GM12878 (cell line): ENCODE measurements around the gene PRSS36. TPM values are rescaled to one million over a fixed set of nuclear protein-coding genes. Genes with fewer than 3 reads are reported as not detected.
A peak's percentile ranks its signal among the peaks of the same experiment; 100 is the strongest.

Source experiments
- ATAC-seq: fragments of 200-7000 bp; cut with Tn5 transposase; 3 replicates; pipeline ENCODE4 v1.9.1; 2020; ENCODE audit warnings: mild to moderate bottlenecking, moderate library complexity
- BruUV-seq: library from RNA; stranded (reverse); fragments of 400-500 nt; replicated peaks from 2 replicates; lab custom pipeline; 2021; lab: Mats Ljungman, UMichigan
- CTCF ChIA-PET: fragments of 300-600 bp; sonication (Branson Sonifier 250); formaldehyde crosslinking; extraction: SDS; loops from one replicate; lab custom pipeline; 2021; ENCODE audit warnings: inconsistent platforms; lab: Yijun Ruan, JAX
- POLR2A ChIA-PET: fragments of 350-600 bp; formaldehyde crosslinking; extraction: SDS; loops from one replicate; lab custom pipeline; 2021; ENCODE audit warnings: inconsistent platforms; lab: Charles Lee
- RAD21 ChIA-PET: fragments of 300-600 bp; sonication (Branson Sonifier 250); formaldehyde crosslinking; loops from one replicate; lab custom pipeline; 2023; ENCODE audit warnings: antibody characterized with exemption; ENCODE audit not compliant: unreplicated experiment; lab: Charles Lee
- SMC1A ChIA-PET: fragments of 300-600 bp; sonication (Branson Sonifier 250); formaldehyde crosslinking; loops from one replicate; lab custom pipeline; 2023; ENCODE audit not compliant: unreplicated experiment, uncharacterized antibody; lab: Charles Lee
- DNase-seq: peaks from one replicate; pipeline ENCODE4 v3.0.0-alpha.2; 2011; ENCODE audit warnings: low read depth, low spot score
- FAIRE-seq: peaks from 3 replicates; lab custom pipeline; 2011; peaks lifted over from hg19 to GRCh38; lab: Jason Lieb, UNC
- H2AFZ ChIP-seq: 2 replicates; pipeline ENCODE4 v1.6.0; 2011; ENCODE audit warnings: low read depth, low read length, control low read depth; ENCODE audit not compliant: control insufficient read depth
- H3K27ac ChIP-seq: 2 replicates; pipeline ENCODE4 v1.5.1; 2011; ENCODE audit warnings: control low read depth; ENCODE audit not compliant: control insufficient read depth, insufficient read depth
- H3K27me3 ChIP-seq, 2 experiments: replicated peaks in 1 of 2; 2 replicates each; pipeline versions ENCODE4 v1.6.0 to v1.6.1; 2011; ENCODE audit warnings: low read length in 1 of 2; ENCODE audit not compliant: control insufficient read depth in 2 of 2, insufficient read depth in 2 of 2
- H3K36me3 ChIP-seq, 2 experiments: 2 replicates each; pipeline ENCODE4 v1.5.1; 2011; ENCODE audit warnings: low read length in 1 of 2; ENCODE audit not compliant: control insufficient read depth in 2 of 2, insufficient read depth in 2 of 2
- H3K4me1 ChIP-seq: 2 replicates; pipeline ENCODE4 v1.6.1; 2011; ENCODE audit warnings: mild to moderate bottlenecking, low read length, moderate library complexity, mixed read lengths; ENCODE audit not compliant: control insufficient read depth, insufficient read depth
- H3K4me2 ChIP-seq: 2 replicates; pipeline ENCODE4 v1.6.0; 2011; ENCODE audit warnings: control low read depth; ENCODE audit not compliant: control insufficient read depth, insufficient read depth
- H3K4me3 ChIP-seq: fragments of 200-600 bp; sonication (generic); 2 replicates; pipeline ENCODE4 v1.5.1; 2016
- H3K79me2 ChIP-seq: 2 replicates; pipeline ENCODE4 v1.6.0; 2011; ENCODE audit warnings: low read length; ENCODE audit not compliant: control insufficient read depth, insufficient read depth
- H3K9ac ChIP-seq: 2 replicates; pipeline ENCODE4 v1.8.0; 2011; ENCODE audit warnings: low read length, control low read depth, mixed read lengths; ENCODE audit not compliant: control insufficient read depth, insufficient read depth
- H3K9me3 ChIP-seq: replicated peaks from 3 replicates; pipeline ENCODE4 v1.5.1; 2011; ENCODE audit warnings: mild to moderate bottlenecking, low read length; ENCODE audit not compliant: control insufficient read depth, insufficient read depth
- H4K20me1 ChIP-seq: 2 replicates; pipeline ENCODE4 v1.6.0; 2011; ENCODE audit not compliant: control insufficient read depth, insufficient read depth
- HDAC6 ChIP-seq: fragments of 200-600 bp; sonication (generic); IDR thresholded peaks from one replicate; pipeline ENCODE4 v1.8.0; 2017; ENCODE audit warnings: antibody characterized with exemption; ENCODE audit not compliant: unreplicated experiment
- LARP7 ChIP-seq: fragments of 450-650 bp; IDR thresholded peaks from 2 replicates; pipeline ENCODE4 v1.6.1; 2017; ENCODE audit warnings: mild to moderate bottlenecking
- NR2C1 ChIP-seq: fragments of 450-650 bp; IDR thresholded peaks from 2 replicates; pipeline ENCODE4 v1.6.1; 2017; ENCODE audit warnings: antibody characterized with exemption, mild to moderate bottlenecking, moderate library complexity
- POLR2A ChIP-seq: IDR thresholded peaks from 2 replicates; pipeline ENCODE4 v1.6.1; 2011; ENCODE audit warnings: low read depth, mild to moderate bottlenecking, low read length
- POLR2AphosphoS2 ChIP-seq: IDR thresholded peaks from 2 replicates; pipeline ENCODE4 v1.6.1; 2011; ENCODE audit warnings: low read depth, mild to moderate bottlenecking, low read length, improper control_type of control experiment, moderate library complexity
- POLR2AphosphoS5 ChIP-seq: IDR thresholded peaks from 2 replicates; pipeline ENCODE4 v1.6.1; 2011; ENCODE audit warnings: mild to moderate bottlenecking, low read length, inconsistent platforms
- POU2F2 ChIP-seq: IDR thresholded peaks from 3 replicates; pipeline ENCODE4 v1.6.1; 2011; ENCODE audit warnings: low read depth, mild to moderate bottlenecking, low read length, borderline replicate concordance
- RFX5 ChIP-seq: IDR thresholded peaks from 2 replicates; pipeline ENCODE4 v1.6.1; 2011; ENCODE audit warnings: low read depth, low read length, improper control_type of control experiment
- SPI1 ChIP-seq: IDR thresholded peaks from 2 replicates; pipeline ENCODE4 v1.6.1; 2011; ENCODE audit warnings: low read depth, mild to moderate bottlenecking, low read length, moderate library complexity, borderline replicate concordance; ENCODE audit not compliant: insufficient read depth
- TARDBP ChIP-seq: IDR thresholded peaks from 2 replicates; pipeline ENCODE4 v1.6.1; 2016; ENCODE audit warnings: borderline replicate concordance
- WGBS: methylation state at CpG from one replicate; pipeline ENCODE4 v1.1.6; 2016; ENCODE audit warnings: low lambda C conversion rate; ENCODE audit not compliant: insufficient replicate concordance, insufficient coverage; ENCODE audit errors: missing lambda C conversion rate; 5-methylcytosine and 5-hydroxymethylcytosine counted together
- in situ Hi-C: fragments of 300-500 bp; cut with MboI; formaldehyde crosslinking; loops from 9 replicates; pipeline ENCODE4 v1.14.3; 2018; ENCODE audit warnings: mixed read lengths
- intact Hi-C: fragments of 100-400 bp; cut with micrococcal nuclease; formaldehyde crosslinking; loops from one replicate; pipeline ENCODE4 v1.14.2; 2022; ENCODE audit not compliant: unreplicated experiment
- polyA plus RNA-seq, 11 experiments: library from polyadenylated mRNA; depleted of rRNA in 4 of 11; unstranded in 6 of 11; stranded (reverse) in 5 of 11; fragments of >200 nt; fragmentation: Nextera tagmentation in 4 of 11; fragmentation: Illumina TruSeq in 1 of 11; extraction: Ambion mirVana in 4 of 11; extraction: Trizol in 1 of 11; gene quantifications; 1 replicate in 1 of 11; 2 replicates in 10 of 11; pipeline versions ENCODE4 v1.2.1 to v1.2.3, GENCODE V29; 2011 to 2016; ENCODE audit warnings: inconsistent platforms in 2 of 11, missing spikeins in 2 of 11, low read depth in 1 of 11
- total RNA-seq, 4 experiments: library from RNA; depleted of rRNA in 3 of 4; stranded (reverse); fragments of >200 nt in 3 of 4; fragmentation: Illumina TruSeq in 1 of 4; extraction: Trizol in 1 of 4; gene quantifications; 2 replicates each; pipeline versions ENCODE4 v1.2.1 to v1.2.3, GENCODE V29; 2013 to 2021
- TF ChIP-seq, protein P1 (sequence below): fragments of 150-350 bp; IDR thresholded peaks from 2 replicates; pipeline ENCODE4 v1.6.1; 2016; ENCODE audit warnings: low read depth, low read length
- TF ChIP-seq, protein P2 (sequence below): IDR thresholded peaks from 2 replicates; pipeline ENCODE4 v1.6.1; 2012; ENCODE audit warnings: low read depth, low read length, improper control_type of control experiment
- TF ChIP-seq, protein P3 (sequence below): fragments of 450-650 bp; IDR thresholded peaks from 2 replicates; pipeline ENCODE4 v1.6.1; 2017; ENCODE audit warnings: antibody characterized with exemption, mild to moderate bottlenecking, moderate library complexity
- TF ChIP-seq, protein P4 (sequence below), 3 experiments: IDR thresholded peaks in 2 of 3; conservative IDR thresholded peaks in 1 of 3; 2 replicates each; pipeline ENCODE4 v1.5.1; 2011; ENCODE audit warnings: low read depth in 3 of 3, low read length in 3 of 3, mild to moderate bottlenecking in 3 of 3, control low read depth in 2 of 3, moderate library complexity in 2 of 3, inconsistent platforms in 1 of 3, mixed read lengths in 1 of 3; ENCODE audit not compliant: control insufficient read depth in 2 of 3, insufficient read depth in 1 of 3; ENCODE audit errors: extremely low read depth in 1 of 3

The PRSS36 gene
- total and polyA plus RNA-seq, 10 of the 15 experiments (the other 5 are each of a cell fraction or from before 2014, with no cell fraction given): 0.11 to 1.1 (median 0.17) TPM; not detected in 3

DNA sequence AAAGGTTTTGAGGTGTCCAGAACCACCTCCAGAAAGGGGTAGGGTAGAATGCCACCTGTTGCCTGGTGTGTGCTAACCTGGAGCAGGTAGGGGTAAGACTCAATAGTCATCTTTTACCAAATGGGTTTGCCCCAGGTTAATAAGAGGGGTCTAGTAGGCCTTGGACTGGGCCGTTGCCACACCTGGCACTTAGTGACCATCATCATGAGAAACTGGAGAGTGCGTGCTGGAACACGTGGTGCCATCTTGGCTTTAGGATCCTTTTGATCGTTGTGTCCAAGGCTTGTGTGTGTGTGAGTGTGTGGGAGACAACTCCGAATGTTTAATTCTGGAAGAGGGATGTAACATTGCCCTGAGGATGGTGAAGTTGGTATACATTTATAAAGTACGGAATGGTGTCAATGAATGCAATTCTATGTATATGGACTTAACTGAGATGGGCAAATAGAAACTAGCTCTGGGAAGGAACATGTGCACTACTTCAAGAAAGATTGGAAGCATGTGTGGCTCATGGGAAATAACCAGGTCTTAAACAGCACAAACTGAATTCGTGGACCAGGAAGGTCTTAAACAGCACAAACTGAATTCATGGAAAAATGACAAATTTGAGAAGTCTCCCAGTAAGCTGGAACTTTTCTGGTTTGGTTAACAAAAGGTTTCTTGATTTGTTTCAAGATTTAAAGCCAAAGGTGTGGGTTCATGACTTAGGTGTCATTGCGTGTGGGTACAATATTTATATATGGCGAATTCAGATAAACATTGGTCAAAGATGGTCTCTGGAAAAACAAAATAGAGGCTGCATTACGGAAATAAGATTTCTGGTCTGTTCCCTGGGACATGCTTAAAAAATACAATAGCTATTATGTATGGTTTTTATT lies 37.3 kb upstream of the PRSS36 start:
- Histone ChIP-seq H2AFZ (no peak overlapping the region), H3K36me3 (peaks cover 40 to 75% of the 10 kb centered on the region in 2 experiments), H4K20me1 (peaks cover 16% of the 10 kb centered on the region), H3K4me1 (peaks cover 4% of the 10 kb centered on the region), H3K4me2 (no peak overlapping the region; the same call in 1 of the 2 replicates), H3K9ac (no peak overlapping the region), H3K9me3 (no peaks in the 10 kb centered on the region), H3K27me3 (no peaks in the 10 kb centered on the region), H3K4me3 (no peak overlapping the region), H3K79me2 (peaks cover 66% of the 10 kb centered on the region), H3K27ac (no peak overlapping the region)
- ChIA-PET SMC1A (interaction anchor here (0.6 to 1.3 kb wide), 2 partner anchors 14 to 24 kb away, joined by 3 read pairs; no protein-coding TSS in a partner anchor), POLR2A (interaction anchor here (0.5 kb wide), 1 partner anchor 68 kb away, joined by 4 read pairs; no protein-coding TSS in a partner anchor), CTCF (interaction anchor here (0.7 to 1.4 kb wide), 5 partner anchors 9 to 255 kb away, joined by 3 to 5 read pairs (median 3); partner anchors contain the start of gene ZNF843), RAD21 (no interaction called here)
- DNase-seq (no peak), FAIRE-seq (no peak), ATAC-seq (0 out of 3 replicates have a peak, but pooled peaks have one; percentile 4)
- TSS peak; percentile 2 for BruUV-seq
- intact Hi-C loops (loop anchor here (10.0 kb wide), 1 partner anchor 688 kb away; the partner anchor contains the start of gene ZNF267), in situ Hi-C loops (no loop called here)
- 80% methylated on average over 10 of the region's 10 CpGs for WGBS
- TF ChIP-seq POU2F2 (peak; percentile 26; the same call in 1 of the 3 replicates), HDAC6 (no peak), SPI1 (no peak), POLR2AphosphoS5 (peak; percentile 84), NR2C1 (no peak), TARDBP (no peak), RFX5 (no peak), POLR2AphosphoS2 (peak; percentile 72; the same call in 1 of the 2 replicates), POLR2A (peak; percentile 72), LARP7 (no peak)
- TF ChIP-seq, protein P1, sequence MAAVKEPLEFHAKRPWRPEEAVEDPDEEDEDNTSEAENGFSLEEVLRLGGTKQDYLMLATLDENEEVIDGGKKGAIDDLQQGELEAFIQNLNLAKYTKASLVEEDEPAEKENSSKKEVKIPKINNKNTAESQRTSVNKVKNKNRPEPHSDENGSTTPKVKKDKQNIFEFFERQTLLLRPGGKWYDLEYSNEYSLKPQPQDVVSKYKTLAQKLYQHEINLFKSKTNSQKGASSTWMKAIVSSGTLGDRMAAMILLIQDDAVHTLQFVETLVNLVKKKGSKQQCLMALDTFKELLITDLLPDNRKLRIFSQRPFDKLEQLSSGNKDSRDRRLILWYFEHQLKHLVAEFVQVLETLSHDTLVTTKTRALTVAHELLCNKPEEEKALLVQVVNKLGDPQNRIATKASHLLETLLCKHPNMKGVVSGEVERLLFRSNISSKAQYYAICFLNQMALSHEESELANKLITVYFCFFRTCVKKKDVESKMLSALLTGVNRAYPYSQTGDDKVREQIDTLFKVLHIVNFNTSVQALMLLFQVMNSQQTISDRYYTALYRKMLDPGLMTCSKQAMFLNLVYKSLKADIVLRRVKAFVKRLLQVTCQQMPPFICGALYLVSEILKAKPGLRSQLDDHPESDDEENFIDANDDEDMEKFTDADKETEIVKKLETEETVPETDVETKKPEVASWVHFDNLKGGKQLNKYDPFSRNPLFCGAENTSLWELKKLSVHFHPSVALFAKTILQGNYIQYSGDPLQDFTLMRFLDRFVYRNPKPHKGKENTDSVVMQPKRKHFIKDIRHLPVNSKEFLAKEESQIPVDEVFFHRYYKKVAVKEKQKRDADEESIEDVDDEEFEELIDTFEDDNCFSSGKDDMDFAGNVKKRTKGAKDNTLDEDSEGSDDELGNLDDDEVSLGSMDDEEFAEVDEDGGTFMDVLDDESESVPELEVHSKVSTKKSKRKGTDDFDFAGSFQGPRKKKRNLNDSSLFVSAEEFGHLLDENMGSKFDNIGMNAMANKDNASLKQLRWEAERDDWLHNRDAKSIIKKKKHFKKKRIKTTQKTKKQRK: no peak
- TF ChIP-seq, protein P2, sequence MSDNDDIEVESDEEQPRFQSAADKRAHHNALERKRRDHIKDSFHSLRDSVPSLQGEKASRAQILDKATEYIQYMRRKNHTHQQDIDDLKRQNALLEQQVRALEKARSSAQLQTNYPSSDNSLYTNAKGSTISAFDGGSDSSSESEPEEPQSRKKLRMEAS: no peak
- TF ChIP-seq, protein P3, sequence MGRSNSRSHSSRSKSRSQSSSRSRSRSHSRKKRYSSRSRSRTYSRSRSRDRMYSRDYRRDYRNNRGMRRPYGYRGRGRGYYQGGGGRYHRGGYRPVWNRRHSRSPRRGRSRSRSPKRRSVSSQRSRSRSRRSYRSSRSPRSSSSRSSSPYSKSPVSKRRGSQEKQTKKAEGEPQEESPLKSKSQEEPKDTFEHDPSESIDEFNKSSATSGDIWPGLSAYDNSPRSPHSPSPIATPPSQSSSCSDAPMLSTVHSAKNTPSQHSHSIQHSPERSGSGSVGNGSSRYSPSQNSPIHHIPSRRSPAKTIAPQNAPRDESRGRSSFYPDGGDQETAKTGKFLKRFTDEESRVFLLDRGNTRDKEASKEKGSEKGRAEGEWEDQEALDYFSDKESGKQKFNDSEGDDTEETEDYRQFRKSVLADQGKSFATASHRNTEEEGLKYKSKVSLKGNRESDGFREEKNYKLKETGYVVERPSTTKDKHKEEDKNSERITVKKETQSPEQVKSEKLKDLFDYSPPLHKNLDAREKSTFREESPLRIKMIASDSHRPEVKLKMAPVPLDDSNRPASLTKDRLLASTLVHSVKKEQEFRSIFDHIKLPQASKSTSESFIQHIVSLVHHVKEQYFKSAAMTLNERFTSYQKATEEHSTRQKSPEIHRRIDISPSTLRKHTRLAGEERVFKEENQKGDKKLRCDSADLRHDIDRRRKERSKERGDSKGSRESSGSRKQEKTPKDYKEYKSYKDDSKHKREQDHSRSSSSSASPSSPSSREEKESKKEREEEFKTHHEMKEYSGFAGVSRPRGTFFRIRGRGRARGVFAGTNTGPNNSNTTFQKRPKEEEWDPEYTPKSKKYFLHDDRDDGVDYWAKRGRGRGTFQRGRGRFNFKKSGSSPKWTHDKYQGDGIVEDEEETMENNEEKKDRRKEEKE: no peak
- TF ChIP-seq, protein P4, sequence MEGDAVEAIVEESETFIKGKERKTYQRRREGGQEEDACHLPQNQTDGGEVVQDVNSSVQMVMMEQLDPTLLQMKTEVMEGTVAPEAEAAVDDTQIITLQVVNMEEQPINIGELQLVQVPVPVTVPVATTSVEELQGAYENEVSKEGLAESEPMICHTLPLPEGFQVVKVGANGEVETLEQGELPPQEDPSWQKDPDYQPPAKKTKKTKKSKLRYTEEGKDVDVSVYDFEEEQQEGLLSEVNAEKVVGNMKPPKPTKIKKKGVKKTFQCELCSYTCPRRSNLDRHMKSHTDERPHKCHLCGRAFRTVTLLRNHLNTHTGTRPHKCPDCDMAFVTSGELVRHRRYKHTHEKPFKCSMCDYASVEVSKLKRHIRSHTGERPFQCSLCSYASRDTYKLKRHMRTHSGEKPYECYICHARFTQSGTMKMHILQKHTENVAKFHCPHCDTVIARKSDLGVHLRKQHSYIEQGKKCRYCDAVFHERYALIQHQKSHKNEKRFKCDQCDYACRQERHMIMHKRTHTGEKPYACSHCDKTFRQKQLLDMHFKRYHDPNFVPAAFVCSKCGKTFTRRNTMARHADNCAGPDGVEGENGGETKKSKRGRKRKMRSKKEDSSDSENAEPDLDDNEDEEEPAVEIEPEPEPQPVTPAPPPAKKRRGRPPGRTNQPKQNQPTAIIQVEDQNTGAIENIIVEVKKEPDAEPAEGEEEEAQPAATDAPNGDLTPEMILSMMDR (IDR thresholded peaks at IDR 0.05 in 2 of 3, conservative IDR thresholded peaks at IDR 0.05 in 1 of 3; ENCODE audit: control insufficient read depth in 2 of 3, extremely low read depth in 1 of 3, insufficient read depth in 1 of 3, low read depth in 3 of 3, low read length in 3 of 3): no peak
